Measurements from ENCODE around the gene ZNF335.
A peak's percentile ranks its signal among the peaks of the same experiment; 100 is the strongest.
"Not testable (repeated sequence)": the region's sequence is repeated elsewhere in the genome, so short reads cannot be mapped to it uniquely, and the experiment has no call there.

ZNF335 gene

DNA sequence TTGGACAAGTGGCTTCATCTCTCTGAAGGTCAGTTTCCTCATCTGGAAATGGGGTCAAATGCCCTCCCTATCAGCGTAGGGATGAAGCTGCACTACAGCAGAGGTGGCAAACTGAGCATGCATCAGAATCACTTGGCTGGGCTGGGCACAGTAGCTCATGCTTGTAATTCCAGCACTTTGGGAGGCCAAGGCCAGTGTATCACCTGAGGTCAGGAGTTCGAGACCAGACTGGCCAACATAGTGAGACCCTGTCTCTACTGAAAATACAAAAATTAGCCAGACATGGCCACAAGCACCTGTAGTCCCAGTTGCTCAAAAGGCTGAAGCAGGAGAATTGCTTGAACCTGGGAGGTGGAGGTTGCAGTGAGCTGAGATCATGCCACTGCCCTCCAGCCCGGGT, 30.0 kb upstream of the ZNF335 start:
- no peak for DNase-seq

DNA sequence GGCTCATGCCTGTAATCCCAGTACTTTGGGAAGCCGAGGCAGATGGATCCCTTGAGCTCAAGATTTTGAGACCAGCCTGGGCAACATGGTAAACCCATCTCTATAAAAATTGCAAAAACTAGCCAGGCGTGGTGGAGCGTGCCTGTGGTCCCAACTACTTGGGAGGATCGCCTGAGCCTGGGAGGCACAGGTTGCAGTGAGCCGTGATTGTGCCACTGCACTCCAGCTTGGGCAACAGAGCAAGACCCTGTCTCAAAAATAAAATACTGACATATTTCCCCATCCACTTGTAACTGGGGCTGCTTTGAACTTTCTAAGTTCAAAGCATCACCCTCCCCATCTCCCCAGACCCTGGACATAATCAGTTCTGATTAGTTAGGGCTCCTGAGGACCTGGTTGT, 29.5 kb upstream of the ZNF335 start:
- no peak for DNase-seq

DNA sequence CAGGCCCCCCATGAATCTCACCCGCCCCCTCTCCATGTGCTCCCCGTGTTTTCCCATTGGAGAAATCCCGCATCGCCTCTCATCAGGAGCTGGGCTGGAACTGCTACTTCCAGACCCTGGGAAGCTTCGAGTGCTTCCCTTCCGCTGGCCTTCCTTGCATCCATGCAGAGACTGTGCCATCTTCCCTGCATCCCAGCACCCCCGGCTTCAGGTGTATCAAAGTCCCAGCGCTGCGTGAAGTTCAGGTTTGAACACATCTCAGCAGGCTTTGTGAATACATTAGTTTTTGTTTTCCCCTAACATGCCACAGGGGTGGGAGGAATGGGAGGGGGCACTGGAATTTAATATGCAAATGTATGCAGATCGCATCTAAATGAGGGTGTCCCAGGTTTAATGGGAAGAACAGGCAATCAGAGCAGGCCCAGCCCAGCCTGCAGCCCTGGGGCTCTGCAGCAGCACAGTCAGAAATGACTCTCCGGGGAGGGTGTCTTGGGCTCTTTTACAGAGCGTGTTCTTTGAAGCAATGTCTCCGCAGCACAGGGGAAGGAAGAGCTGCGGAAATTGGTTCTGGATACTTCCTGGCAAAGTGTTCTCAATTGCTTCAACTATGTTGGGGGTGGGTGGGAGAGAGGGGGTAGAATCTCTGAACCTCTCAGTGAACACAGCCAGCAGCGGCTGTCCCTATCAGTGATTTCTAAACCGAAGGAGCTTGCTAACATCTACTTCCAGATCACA, 28.4 kb upstream of the ZNF335 start:
- no peak for DNase-seq

DNA sequence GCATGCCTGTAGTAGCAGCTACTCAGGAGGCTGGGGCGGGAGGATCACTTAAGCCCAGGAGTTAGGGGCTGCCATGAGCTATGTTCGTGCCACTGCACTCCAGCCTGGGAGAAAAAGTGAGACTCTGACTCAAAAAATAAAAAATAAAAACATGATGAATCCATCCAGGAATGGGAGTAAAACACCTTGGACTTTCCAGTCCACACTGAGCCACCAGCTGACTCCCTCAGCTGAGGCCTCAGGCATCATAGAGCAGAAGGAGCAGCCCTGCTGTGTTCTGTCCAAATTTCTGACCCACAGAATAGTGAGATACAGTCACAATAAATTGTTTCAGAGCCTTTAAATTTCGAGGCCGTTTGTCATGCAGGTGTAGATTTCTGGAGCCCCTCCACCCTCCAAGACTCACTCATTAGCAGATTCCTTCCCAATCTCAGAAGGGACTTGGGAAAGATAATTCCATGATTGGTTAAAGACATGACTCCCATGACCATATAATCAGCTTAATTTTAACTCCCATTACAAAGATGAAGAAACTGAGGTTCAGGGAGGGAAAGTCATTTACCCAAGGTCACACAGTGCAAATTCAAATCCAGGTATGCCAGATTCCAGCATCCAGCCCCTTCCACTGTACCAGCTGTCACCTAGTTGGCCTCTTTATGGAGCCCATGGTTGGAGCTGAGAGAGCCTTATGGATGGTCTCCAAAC, 27.7 kb upstream of the ZNF335 start:
- DNase-seq = no peak

DNA sequence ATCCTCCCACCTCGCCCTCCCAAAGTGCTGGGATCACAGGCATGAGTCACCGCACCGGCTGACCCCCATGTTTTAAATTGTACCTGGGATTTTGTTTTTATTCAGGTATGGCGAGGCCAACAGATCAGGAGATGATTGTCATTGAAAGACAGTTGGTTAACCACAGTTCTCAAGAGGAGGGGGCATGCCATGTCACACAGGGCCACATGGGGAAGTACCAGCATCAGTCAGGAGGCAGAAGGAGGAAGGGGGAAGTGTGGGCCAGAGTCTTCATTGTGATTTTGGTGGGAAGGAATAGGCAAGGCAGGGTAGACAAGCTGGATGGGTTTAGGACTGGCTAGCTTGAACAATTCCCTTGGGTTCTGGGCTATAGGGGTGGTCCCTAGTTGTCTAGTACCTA, 26.8 kb upstream of the ZNF335 start:
- DNase-seq = no peak

DNA sequence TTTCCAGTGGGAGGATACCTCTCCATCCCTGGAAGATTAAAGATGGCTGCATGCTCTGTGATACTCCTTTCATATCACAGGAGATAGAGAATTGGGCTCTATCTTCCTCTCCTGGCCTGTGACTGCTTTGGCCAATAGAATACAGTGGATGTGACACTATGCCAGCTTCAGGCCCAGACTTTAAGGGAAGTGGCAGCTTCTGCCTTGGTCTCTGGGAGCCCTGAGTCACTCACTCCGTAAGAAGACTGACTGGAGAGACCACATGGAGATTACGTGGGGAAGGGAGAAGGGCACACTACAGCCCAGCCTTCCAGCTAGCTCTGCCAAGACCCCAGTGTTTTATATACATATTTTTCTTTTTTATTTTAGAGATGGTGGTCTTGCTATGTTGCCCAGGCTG, 26.3 kb upstream of the ZNF335 start:
- DNase-seq = no peak

DNA sequence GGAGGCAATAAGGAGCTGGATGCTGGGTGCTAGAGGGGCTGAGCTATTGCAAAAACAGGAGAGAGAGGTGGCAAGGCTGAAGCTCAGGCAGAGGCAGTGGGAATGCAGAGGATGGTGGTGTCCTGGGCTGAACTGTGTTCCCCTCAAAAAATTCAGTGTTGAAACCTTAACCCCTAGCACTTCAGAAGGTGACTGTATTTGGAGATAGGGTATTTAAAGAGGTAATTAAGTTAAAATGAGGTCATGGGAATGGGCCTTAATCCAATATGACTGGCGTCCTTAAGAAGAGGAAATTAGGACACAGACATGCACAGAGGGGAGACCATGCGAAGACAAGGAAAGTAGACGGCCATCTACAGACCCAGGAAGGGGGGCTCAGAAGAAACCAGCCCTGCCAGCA, 25.2 kb upstream of the ZNF335 start:
- DNase-seq = no peak

DNA sequence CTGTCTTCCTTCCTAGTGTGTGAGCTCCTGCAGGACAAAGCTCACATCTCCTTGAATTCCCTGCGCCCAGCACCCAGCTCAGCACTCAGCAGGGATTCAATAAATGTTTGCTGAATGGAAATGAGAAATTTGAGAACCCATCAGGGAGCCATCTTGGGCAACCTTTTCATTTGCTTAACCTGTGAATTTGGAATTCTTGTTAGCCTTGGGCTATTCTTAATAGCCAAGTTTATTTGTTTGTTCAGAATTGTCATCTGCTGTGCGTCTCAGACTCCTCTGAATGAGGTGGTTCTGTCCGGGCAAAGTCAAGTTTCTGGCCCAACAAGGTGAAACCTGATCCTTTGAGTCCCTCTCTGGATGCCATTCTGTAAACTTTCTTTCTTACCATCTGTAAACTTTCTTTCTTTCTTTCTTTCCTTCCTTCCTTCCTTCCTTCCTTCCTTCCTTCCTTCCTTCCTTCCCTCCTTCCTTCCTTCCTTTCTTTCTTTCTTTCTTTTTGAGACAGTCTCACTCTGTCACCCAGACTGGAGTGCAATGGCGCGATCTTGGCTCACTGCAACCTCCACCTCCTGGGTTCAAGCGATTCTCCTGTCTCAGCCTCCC, 23.6 kb upstream of the ZNF335 start:
- not testable (repeated sequence) for DNase-seq

DNA sequence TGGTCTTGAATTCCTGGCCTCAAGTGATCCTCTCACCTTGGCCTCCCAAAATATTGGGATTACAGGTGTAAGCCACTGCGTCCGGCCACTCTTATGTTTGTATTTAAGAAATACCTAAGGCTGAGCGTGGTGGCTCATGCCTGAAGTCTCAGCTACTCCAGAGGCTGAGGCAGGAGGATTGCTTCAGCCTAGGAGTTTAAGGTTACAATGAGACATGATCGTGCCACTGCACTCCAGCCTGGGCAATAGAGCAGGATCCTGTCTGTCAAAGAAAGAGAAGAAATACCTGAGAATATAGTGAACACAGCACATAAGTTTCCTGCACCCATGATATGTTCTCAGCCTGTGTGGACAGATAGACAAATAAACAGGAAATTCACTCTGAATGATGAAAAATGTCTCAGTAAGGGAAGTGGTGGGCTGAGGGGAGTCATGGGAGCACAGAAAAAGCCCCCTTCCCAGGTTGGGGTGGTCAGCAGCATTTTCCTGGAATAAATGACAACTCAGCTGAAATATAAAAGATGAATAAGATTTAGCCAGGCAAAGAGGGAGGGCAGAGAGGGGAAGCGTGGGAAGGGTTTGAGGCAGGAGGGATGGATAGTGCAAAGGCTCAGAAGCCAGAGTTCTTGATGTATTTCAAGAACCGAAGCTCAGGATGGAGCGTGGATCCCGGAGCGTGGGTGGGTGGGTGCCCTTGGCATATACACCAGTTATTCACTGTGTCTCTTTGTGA, 22.9 kb upstream of the ZNF335 start:
- DNase-seq = no peak

DNA sequence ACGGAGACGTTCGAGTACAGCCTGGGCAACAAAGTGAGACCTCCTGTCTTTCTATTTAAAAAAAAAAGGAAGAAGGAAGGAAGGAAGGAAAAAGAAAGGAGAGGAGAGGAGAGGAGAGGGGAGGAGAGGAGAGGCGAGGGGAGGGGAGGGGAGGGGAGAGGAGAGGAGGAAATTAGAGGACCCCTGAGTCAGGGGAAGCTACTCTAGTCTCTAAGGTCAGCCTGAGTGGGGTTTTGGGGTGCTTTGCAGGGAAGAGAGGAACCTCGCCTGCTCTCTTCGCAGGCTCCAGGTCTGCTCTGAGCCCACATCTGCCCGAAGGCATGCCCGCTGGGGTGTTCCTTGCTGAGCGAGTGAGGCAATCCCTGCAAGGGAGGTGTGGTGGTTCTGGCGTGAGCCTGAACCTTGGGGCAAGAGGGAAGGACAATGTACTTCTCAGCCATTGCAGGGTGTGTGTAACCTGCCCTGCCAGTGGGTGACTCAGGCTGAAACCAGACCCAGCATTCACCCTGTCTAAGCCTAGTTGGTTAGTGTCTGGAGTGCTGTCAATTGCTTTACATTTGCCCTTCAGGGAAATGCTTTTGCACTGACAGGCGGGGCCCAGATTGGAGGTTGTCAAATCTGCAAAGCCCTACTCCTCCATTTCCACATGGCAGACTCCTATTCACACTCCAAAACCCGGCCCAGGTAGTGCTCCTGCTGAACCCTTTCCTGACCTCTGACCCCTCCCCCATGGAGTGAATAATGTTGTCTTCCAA, 21.4 kb upstream of the ZNF335 start:
- no peak for DNase-seq

DNA sequence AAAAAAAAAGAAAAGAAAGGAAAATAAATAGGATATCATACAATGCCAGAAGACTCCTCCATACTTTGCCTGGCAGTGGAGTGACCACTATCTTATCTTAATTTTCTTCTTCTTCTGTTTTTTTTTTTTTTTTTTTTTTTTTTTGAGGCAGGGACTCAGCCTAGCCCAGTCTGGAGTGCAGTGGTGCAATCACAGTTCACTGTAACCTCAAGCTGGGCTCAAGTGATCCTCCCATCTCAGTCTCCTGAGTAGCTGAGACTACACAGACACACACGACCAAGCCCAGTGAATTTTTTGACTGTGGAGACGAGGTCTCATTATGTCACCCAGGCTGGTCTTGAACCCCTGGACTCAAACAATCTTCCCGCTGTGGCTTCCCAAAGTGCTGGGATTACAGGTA, 19.6 kb upstream of the ZNF335 start:
- no peak for DNase-seq

DNA sequence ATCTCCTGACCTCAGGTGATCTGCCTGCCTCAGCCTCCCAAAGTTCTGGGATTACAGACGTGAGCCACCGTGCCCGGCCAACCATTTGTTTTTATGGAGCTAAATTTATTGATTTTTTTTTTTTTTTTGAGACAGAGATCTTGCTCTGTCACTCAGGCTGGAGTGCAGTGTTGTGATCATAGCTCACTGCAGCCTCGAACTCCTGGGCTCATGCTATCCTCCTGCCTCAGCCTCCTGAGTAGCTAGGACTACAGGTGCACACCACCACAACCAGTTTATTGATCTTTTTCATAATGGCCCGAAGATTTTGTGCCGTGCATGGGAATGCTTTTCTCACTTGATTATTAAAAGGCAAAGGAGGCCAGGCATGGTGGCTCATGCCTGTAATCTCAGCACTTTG, 16.8 kb upstream of the ZNF335 start:
- not testable (repeated sequence) for DNase-seq

DNA sequence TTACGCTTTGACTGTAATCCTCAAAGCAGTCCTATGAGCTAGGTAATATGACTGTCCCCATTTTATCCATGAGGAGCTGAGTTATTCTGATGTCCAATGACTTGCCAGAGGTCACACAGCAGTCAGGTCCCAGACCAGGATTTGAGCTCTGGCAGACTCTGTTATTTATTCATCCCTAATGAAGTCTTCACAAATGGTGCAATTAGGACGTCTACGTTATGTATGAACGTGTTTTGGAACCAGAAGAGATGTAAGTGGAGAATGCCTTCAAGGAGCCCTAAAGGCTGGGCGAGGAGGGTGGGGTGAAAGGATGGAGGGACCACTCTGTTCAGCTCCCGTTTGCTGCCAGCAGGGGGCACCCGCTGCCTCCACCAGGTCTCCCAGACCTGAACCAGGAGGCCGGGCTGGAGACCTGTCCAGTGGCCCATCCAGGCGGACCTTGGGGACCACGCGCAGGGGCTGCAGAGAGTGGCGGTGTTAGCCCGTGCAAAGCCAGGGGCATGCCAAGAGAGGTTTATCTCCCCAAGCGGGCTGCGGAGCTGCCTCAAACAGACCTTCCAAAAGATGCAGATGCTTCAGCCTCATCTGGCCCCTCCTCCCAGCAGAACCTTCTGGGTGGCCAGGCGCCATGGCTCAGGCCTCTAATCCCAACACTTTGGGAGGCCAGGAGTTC, 15.2 kb upstream of the ZNF335 start:
- DNase-seq = peak; percentile 74

DNA sequence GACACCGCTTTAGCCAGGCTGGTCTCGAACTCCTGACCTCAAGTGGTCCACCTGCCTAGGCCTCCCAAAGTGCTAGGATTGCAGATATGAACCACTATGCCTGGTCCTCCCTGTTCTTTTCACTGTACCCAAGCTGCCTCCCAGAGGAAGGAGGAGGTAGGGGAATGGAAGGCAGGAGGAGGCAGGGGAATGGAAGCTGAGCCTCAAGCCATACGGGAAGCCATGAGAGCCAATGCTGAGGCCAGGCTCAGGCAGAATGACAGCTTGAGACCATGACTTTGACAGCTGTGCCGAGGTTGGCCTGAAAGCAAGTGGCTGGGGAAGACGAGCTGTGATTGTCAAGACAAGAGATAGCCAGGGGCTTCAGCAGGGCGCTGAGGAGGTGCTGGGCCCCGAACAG, 13.6 kb upstream of the ZNF335 start:
- no peak for DNase-seq

DNA sequence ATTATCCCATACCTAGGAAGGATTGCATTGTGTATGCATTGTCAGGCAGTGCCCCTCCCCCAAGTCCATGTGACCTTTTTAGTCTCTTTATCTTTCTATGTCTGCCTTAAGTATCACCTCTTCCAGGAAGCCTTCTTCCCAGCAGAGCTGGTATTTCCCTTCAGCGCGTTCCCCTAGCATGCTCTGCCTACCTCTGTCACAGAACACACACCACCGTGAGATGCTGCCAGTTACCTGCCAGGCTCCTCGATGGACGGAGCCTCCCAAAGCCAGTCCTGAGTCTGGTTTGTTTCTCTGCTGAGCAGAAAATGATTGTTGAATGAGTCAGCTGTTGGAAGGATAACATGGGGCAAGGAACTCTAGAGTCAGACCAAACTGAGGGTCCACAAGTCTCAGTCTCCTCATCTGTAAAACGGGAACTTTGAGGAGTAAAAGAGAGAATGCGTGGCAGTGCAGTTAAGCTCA, 11.3 kb upstream of the ZNF335 start:
- no peak for DNase-seq

DNA sequence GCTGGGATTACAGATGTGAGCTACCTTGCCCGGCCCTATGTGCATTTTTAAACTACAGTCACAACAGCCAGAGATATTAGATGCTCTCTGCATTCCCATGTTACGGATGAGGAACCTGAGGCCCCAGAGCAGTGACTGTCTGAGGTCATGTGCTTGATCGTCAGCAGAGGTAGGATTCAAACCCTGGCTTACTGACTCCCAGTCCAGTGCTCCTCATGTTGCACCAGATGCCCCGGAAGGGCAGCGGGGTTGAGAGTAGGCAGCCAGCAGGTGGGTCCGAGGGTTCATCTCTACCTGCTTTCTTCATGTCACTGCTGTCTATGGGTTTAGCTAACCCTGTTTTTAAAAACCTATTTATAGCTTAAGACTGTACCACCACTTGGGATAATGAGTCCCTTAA, 9.3 kb upstream of the ZNF335 start:
- no peak for DNase-seq

DNA sequence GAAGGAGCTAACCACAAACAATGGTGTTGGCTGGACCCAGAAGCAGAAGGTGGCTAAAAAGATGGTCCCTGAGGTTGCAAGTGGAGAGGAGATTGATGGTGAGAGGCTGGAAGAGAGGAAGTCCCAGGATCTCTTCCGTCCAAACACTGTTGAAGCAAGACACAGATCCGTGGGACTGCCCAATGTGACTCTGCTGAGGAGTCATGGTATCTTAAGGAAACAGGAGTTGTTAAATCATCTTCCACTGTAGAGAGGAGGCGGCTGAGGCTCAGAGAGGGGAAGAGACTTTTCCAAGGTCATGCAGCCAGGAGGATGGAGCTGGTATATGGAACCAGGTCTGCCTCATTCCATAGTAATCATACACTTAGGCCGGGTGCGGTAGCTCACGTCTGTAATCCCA, 4.1 kb upstream of the ZNF335 start:
- no peak for DNase-seq

DNA sequence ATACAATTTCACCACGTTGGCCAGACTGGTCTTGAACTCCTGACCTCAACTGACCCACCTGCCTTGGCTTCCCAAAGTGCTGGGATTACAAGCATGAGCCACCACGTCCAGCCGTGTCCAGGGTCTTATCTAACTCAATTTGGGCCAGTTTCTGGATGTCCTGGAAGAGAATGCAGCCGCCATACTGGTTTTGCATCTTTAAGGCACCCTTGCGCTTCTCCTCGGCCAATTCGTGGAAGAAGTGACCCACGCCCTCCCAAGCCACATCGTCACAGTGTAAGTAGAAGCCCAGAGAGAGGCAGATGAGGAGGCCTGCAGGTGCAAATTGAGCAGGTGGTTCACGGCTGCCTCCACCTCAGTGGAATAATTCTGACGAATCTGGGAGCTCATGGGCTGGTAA, 3.7 kb upstream of the ZNF335 start:
- DNase-seq = no peak

DNA sequence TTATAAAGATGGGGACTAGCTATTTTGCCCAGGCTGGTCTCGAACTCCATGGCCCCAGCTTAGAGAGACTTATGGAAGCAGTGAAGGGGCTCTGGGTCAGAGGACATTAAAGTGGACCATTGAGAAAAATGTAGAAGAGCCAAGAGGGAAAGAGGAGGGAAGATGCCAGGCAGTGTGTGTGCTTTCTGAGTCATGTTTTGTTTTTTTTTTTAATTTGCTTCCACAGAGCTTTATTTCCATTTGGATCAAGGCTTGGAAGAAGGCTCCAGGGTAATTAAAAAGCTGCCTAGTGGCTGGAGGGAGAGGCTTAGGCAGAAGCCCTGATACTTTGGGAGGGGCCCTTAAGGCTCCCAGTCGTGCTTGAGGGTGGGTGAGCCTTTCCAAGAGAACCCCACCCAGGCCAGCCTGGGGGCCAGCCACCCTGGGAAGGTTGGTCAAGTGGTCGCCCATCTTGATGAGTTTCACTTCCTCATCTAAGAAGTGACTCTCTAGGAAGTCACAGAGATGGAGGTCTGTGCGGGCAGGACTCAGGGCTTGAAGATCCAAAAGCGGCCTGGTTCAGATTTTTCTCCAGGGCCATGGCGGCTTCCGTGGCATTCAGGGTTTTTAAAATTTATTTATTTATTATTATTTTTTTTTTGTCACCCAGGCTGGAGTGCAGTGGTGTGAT, 3.0 kb upstream of the ZNF335 start:
- no peak for DNase-seq

DNA sequence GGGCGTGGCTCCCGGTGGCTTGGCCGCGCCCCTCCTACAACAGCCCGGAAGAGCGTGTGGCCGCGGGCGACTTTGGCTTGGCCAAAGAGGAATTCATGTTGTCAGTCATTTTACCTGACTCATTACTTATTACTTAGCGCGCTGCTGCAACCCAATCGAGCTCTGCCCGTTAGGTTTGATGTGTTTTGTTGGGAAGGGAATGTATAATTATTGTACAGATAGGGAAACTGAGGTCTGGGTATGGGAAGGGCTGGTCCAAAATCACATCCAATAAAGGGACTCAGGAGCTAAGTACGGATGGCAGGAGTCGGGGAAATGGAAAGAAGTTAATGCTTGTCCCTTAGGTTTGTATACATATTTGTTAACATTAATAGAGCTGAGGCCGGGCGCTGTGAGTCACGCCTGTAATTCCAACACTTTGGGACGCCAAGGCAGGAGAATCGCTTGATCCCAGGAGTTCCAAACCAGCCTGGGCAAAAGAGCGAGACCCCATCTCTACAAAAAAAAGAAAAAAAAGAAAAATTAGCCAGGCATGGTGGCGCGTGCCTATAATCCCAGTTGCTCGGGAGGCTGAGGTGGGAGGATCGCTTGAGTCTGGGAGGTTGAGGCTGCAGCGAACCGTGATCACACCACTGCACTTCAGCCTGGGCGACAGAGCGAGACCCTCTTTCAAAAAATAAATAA, 639 bp upstream of the ZNF335 start:
- no peak for DNase-seq

DNA sequence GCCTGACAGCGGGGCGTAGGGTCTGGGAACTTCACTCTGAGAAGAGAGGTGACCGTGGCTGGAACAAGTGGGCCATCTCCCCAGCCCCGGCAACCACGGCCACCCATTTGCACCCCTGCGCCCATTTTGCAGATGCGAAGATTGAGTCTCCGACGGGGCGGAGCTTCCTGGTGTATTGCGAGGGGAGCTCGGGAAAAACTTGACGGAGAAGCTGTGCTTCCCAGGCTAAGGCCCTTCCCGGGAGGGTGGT, 653 bp downstream of the ZNF335 start:
- DNase-seq = peak; percentile 47
